ENCODE data around the gene LEKR1. TPM values are rescaled to one million over a fixed set of nuclear protein-coding genes. Genes with fewer than 3 reads are reported as not detected.

Gene LEKR1
- total RNA-seq = 1 to 10 TPM in 3 of 4 donors, under 1 TPM in 1; 0.97 to 2.0 (median 1.6) TPM
- polyA plus RNA-seq = 1.2 TPM
- long read RNA-seq, donor 1 = 0 reads
- long read RNA-seq, donor 2 = 0 reads
- long read RNA-seq, donor 3, partial matches to known transcripts = 0 of 3 reads
- long read RNA-seq, donor 3, other reads (novel, unspliced or antisense) = 1 of 3 reads
- long read RNA-seq, donor 4, partial matches to known transcripts = 0 of 3 reads
- long read RNA-seq, donor 4, other reads (novel, unspliced or antisense) = 2 of 3 reads

- H3K27me3 ChIP-seq (ENCODE audit: control insufficient read depth, insufficient read depth) = no peaks in the 10 kb centered on the region
- no peaks in the 10 kb centered on the region for H3K4me1 ChIP-seq (ENCODE audit: control insufficient read depth, insufficient read depth, low read length)
- DNase-seq = peak; percentile 93 to 96 (median 95)
- peak within 1 kb of the TSS; percentile 88 for H3K27ac ChIP-seq (ENCODE audit: low read length)
- ATAC-seq = peak; percentile 98 to 99
- H3K9me3 ChIP-seq (ENCODE audit: control insufficient read depth, low read length) = no peaks in the 10 kb centered on the region
- WGBS = under 1% methylated on average over 63 of the region's 63 CpGs
- intact Hi-C loops (cut with DNase I) = loop anchor here in 3 of 4 donors (5.0 to 10.0 kb wide), 4 partner anchors 149 to 308 kb away; partner anchors contain the start of gene TIPARP (in 1 of the 3)
- peak within 1 kb of the TSS; percentile 66 for H3K4me3 ChIP-seq (ENCODE audit: low read length)
Observed at GRCh38 chr3:156826144-156826895, at the start of gene LEKR1. Gene LEKR1 (plus strand): TSS chr3:156826353. CDS start chr3:156829330, 2,977 bp downstream.

- H3K9me3 ChIP-seq (ENCODE audit: control insufficient read depth, low read length) = no peaks in the 10 kb centered on the region
- ATAC-seq = no peak
- no peaks in the 10 kb centered on the region for H3K27me3 ChIP-seq (ENCODE audit: control insufficient read depth, insufficient read depth)
- H3K4me3 ChIP-seq (ENCODE audit: low read length) = no peak overlapping the region
- H3K4me1 ChIP-seq (ENCODE audit: control insufficient read depth, insufficient read depth, low read length) = no peaks in the 10 kb centered on the region
- intact Hi-C loops (cut with DNase I) = no loop called here
- no peak overlapping the region for H3K27ac ChIP-seq (ENCODE audit: low read length)
- no peak for DNase-seq
Observed at GRCh38 chr3:156776871-156777270, 49.3 kb upstream of the LEKR1 start.

GRCh38 chr3:156781310-156782230 is 44.6 kb upstream of the LEKR1 start:
- no peaks in the 10 kb centered on the region for H3K9me3 ChIP-seq (ENCODE audit: control insufficient read depth, low read length)
- no peaks in the 10 kb centered on the region for H3K4me1 ChIP-seq (ENCODE audit: control insufficient read depth, insufficient read depth, low read length)
- DNase-seq = no peak
- no peaks in the 10 kb centered on the region for H3K27me3 ChIP-seq (ENCODE audit: control insufficient read depth, insufficient read depth)
- intact Hi-C loops (cut with DNase I) = no loop called here
- no peak overlapping the region for H3K4me3 ChIP-seq (ENCODE audit: low read length)
- no peak for ATAC-seq
- WGBS = 84% methylated on average over 4 of the region's 4 CpGs
- H3K27ac ChIP-seq (ENCODE audit: low read length) = no peak overlapping the region

GRCh38 chr3:156782319-156782718 is 43.8 kb upstream of the LEKR1 start:
- H3K9me3 ChIP-seq (ENCODE audit: control insufficient read depth, low read length) = no peaks in the 10 kb centered on the region
- H3K27me3 ChIP-seq (ENCODE audit: control insufficient read depth, insufficient read depth) = no peaks in the 10 kb centered on the region
- intact Hi-C loops (cut with DNase I) = no loop called here
- H3K27ac ChIP-seq (ENCODE audit: low read length) = no peak overlapping the region
- DNase-seq (no peak), ATAC-seq (no peak)
- H3K4me3 ChIP-seq (ENCODE audit: low read length) = no peak overlapping the region
- WGBS = 83% methylated on average over 5 of the region's 5 CpGs
- H3K4me1 ChIP-seq (ENCODE audit: control insufficient read depth, insufficient read depth, low read length) = peaks cover 2% of the 10 kb centered on the region

GRCh38 chr3:156782921-156783320 is 43.2 kb upstream of the LEKR1 start:
- no peak overlapping the region for H3K4me3 ChIP-seq (ENCODE audit: low read length)
- intact Hi-C loops (cut with DNase I) = no loop called here
- H3K27ac ChIP-seq (ENCODE audit: low read length) = no peak overlapping the region
- peaks cover 2% of the 10 kb centered on the region for H3K4me1 ChIP-seq (ENCODE audit: control insufficient read depth, insufficient read depth, low read length)
- no peak for DNase-seq
- no peaks in the 10 kb centered on the region for H3K27me3 ChIP-seq (ENCODE audit: control insufficient read depth, insufficient read depth)
- ATAC-seq = no peak
- H3K9me3 ChIP-seq (ENCODE audit: control insufficient read depth, low read length) = no peaks in the 10 kb centered on the region

- intact Hi-C loops (cut with DNase I) = no loop called here
- H3K9me3 ChIP-seq (ENCODE audit: control insufficient read depth, low read length) = no peaks in the 10 kb centered on the region
- H3K27me3 ChIP-seq (ENCODE audit: control insufficient read depth, insufficient read depth) = no peaks in the 10 kb centered on the region
- H3K4me3 ChIP-seq (ENCODE audit: low read length) = no peak overlapping the region
- ATAC-seq = no peak
- H3K4me1 ChIP-seq (ENCODE audit: control insufficient read depth, insufficient read depth, low read length) = peaks cover 2% of the 10 kb centered on the region
- no peak overlapping the region for H3K27ac ChIP-seq (ENCODE audit: low read length)
- no peak for DNase-seq
Observed at GRCh38 chr3:156787001-156787400, 39.2 kb upstream of the LEKR1 start.

- ATAC-seq = peak in 1 of 2 donors; percentile 36
- Histone ChIP-seq H3K9me3 (ENCODE audit: control insufficient read depth, low read length) (no peaks in the 10 kb centered on the region), H3K27ac (ENCODE audit: low read length) (no peak overlapping the region), H3K27me3 (ENCODE audit: control insufficient read depth, insufficient read depth) (no peaks in the 10 kb centered on the region), H3K4me1 (ENCODE audit: control insufficient read depth, insufficient read depth, low read length) (peaks cover 4% of the 10 kb centered on the region), H3K4me3 (ENCODE audit: low read length) (no peak overlapping the region)
- intact Hi-C loops (cut with DNase I) = no loop called here
- WGBS = 58% methylated on average over 1 of the region's 1 CpG
- DNase-seq = no peak
Observed at GRCh38 chr3:156787926-156788663, 38.1 kb upstream of the LEKR1 start.

- ATAC-seq (no peak), DNase-seq (no peak)
- H3K27me3 ChIP-seq (ENCODE audit: control insufficient read depth, insufficient read depth) = no peaks in the 10 kb centered on the region
- WGBS = 79% methylated on average over 3 of the region's 3 CpGs
- no peaks in the 10 kb centered on the region for H3K9me3 ChIP-seq (ENCODE audit: control insufficient read depth, low read length)
- no peak overlapping the region for H3K4me3 ChIP-seq (ENCODE audit: low read length)
- H3K27ac ChIP-seq (ENCODE audit: low read length) = no peak overlapping the region
- H3K4me1 ChIP-seq (ENCODE audit: control insufficient read depth, insufficient read depth, low read length) = peaks cover 4% of the 10 kb centered on the region
- intact Hi-C loops (cut with DNase I) = no loop called here
Observed at GRCh38 chr3:156788846-156789245, 37.3 kb upstream of the LEKR1 start.

- Histone ChIP-seq H3K4me1 (ENCODE audit: control insufficient read depth, insufficient read depth, low read length) (peaks cover 4% of the 10 kb centered on the region), H3K9me3 (ENCODE audit: control insufficient read depth, low read length) (no peaks in the 10 kb centered on the region), H3K27ac (ENCODE audit: low read length) (no peak overlapping the region), H3K27me3 (ENCODE audit: control insufficient read depth, insufficient read depth) (no peaks in the 10 kb centered on the region), H3K4me3 (ENCODE audit: low read length) (no peak overlapping the region)
- no peak for ATAC-seq
- no peak for DNase-seq
- intact Hi-C loops (cut with DNase I) = no loop called here
Observed at GRCh38 chr3:156790156-156790555, 36.0 kb upstream of the LEKR1 start.

GRCh38 chr3:156792114-156792513 is 34.0 kb upstream of the LEKR1 start:
- intact Hi-C loops (cut with DNase I) = no loop called here

More at GRCh38 chr3:156792114-156792513, 34.0 kb upstream of the LEKR1 start:
- Histone ChIP-seq H3K9me3 (ENCODE audit: control insufficient read depth, low read length) (no peaks in the 10 kb centered on the region), H3K27me3 (ENCODE audit: control insufficient read depth, insufficient read depth) (no peaks in the 10 kb centered on the region), H3K4me3 (ENCODE audit: low read length) (no peak overlapping the region), H3K27ac (ENCODE audit: low read length) (no peak overlapping the region), H3K4me1 (ENCODE audit: control insufficient read depth, insufficient read depth, low read length) (peaks cover 3% of the 10 kb centered on the region)
- ATAC-seq (no peak), DNase-seq (no peak)
- 77% methylated on average over 3 of the region's 3 CpGs for WGBS

Data from right cardiac atrium (tissue), 5 donors.